PC-9 (cell line): ENCODE data around the gene PTGFRN.

Experiments
- EZH2 ChIP-seq: fragments of 200-600 bp; sonication (generic); IDR thresholded peaks from 2 replicates; pipeline ENCODE4 v1.8.0; 2017; ENCODE audit warnings: antibody characterized with exemption, low read depth
- TF ChIP-seq, protein P1 (sequence below): fragments of 200-600 bp; sonication (generic); conservative IDR thresholded peaks from 2 replicates; pipeline ENCODE4 v1.6.1; 2017; ENCODE audit warnings: mixed run types, antibody characterized with exemption, mild to moderate bottlenecking, moderate library complexity

GRCh38 chr1:116920211-116920610 lies 10.5 kb downstream of the PTGFRN start:
- TF ChIP-seq, protein P1, sequence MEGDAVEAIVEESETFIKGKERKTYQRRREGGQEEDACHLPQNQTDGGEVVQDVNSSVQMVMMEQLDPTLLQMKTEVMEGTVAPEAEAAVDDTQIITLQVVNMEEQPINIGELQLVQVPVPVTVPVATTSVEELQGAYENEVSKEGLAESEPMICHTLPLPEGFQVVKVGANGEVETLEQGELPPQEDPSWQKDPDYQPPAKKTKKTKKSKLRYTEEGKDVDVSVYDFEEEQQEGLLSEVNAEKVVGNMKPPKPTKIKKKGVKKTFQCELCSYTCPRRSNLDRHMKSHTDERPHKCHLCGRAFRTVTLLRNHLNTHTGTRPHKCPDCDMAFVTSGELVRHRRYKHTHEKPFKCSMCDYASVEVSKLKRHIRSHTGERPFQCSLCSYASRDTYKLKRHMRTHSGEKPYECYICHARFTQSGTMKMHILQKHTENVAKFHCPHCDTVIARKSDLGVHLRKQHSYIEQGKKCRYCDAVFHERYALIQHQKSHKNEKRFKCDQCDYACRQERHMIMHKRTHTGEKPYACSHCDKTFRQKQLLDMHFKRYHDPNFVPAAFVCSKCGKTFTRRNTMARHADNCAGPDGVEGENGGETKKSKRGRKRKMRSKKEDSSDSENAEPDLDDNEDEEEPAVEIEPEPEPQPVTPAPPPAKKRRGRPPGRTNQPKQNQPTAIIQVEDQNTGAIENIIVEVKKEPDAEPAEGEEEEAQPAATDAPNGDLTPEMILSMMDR = no peak
- TF ChIP-seq EZH2 = no peak
